Embryonic facial prominence (tissue), 1 donor: ENCODE results near the gene GOLT1A.

Experiments
- DNase-seq: peaks from one replicate; pipeline ENCODE4 v3.0.0-alpha.2; 2016; ENCODE audit errors: extremely low spot score

Gene GOLT1A

DNA sequence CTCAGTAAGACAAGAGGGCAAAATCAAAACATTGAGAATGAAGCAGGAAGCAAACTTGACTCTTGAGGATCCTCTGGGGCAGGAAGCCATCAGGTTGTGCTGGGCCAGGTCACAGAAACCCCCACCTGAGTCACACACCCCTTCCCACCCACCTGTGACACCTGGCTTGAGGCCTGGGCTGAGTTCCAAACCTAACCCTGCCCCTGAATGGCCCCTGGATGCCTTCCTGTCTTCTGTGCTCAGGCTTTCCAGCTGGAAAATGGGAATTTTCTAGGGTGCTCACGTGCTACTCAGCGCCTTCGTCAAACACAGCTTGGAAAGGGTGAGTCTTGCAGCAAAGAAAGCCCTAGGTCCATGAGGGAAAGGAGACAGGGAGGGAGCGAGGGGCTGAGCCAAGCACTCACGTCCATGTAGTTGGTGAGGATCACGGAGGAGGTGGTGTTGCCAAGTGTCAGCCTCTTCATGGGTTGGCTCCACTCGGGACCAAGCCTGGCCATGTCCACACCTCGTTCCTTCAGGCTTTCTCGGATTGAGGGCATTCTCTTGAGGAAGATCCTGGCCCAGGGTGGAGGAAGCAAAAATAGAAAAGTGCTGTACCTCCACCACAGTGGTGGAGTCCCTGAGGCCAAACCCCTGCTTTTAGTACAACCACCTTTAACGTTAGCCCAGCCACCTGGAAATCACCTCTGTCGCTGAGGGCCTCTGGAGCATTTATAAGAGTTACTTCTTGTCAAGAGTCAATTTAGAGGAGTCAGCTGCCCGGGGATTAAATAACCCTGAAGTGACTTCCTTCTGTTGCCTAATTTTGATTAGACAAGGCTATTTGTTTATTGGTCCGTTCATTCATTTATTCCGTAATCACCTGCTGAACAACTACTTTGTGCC lies 51.9 kb downstream of the GOLT1A start:
- DNase-seq: no peak

DNA sequence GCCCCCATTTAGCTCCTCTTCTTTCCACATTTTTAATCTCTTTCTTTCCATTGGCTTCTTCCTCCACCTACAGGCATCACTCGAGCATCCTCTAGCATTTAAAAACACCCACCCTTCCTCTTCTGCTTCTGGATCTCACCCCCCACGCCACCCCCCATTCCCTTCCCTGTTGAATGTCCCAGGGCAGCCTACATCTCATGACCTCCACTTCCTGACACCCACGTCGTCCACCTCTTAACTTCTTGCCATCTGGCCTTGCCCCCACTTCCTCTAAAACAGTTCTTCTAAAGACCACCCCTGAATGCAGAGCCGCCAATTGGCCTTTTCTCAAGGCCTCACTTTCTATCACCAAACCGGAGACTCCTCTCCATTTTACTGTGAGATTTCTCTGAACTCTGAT lies 55.8 kb downstream of the GOLT1A start:
- DNase-seq: no peak

DNA sequence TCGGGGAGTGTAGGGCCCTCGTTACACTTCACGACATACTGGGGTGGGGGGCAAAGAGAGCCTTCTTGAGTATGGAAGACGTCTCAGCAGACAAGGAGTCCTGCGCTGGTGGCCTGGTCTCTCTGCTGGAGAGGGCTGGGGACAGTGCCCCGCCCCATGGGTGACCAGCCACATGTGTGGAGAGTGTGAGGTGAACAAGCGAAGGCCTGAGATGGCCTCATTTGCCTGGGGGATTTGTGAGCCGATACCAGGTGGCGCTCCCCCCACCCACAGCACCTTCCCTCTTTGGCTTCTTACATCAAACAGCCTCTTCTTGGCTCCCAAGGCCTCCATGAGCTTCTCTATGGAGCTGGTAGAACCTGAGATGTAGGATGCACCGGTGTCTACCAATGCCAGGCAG lies 57.9 kb downstream of the GOLT1A start:
- DNase-seq: no peak

DNA sequence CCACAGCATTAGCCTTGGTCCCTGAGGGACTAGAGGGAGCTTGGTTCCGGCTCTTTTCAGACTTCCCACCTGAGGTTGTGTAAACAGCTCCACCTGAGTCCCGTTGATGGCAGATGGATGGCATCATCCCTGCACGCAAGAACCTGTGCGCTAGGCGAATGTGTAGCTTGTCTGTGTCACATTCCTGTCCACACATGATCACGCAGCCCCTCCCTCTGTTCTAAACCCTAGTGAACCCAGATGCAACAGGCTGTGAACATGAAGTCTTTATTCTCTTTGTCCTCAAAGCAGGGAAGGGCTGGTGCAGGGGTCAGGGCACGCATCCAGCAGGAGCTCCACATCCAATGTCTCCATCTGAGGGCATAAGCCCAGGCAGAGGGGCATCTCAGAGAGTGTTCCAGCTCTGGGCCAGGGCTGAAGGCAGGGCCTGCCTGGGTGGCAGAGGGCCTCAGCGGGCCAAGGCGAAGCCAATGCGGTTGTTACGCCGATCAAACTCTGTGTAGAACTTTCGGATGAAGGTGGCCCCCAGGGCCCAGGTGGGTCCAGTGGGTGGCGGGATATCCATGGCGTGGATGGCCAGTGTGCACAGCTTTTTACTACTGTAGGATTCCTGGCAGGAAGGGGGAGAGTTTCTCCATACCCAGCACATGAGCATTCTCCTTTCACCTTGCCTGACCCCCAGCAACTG lies 59.1 kb downstream of the GOLT1A start:
- no peak for DNase-seq

DNA sequence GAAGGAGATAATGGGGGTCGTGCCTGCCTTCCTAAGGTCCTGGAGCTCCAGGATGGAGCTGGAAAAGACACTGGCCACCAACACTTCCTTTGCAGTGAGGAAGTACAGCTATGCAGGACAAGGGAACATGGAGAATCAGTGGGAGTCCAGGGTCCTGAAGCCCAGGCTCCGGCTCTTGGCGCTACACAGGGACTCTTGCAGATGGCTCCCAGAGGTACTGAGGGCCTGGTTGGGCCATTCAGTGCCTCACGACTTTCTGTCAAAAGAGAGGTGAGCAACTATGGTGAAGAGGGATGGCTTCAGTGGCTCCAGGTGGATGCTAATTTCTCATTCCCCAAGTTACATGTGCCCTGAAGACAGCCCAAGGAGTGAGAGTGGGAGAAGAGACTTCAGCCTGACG lies 60.1 kb downstream of the GOLT1A start:
- no peak for DNase-seq

DNA sequence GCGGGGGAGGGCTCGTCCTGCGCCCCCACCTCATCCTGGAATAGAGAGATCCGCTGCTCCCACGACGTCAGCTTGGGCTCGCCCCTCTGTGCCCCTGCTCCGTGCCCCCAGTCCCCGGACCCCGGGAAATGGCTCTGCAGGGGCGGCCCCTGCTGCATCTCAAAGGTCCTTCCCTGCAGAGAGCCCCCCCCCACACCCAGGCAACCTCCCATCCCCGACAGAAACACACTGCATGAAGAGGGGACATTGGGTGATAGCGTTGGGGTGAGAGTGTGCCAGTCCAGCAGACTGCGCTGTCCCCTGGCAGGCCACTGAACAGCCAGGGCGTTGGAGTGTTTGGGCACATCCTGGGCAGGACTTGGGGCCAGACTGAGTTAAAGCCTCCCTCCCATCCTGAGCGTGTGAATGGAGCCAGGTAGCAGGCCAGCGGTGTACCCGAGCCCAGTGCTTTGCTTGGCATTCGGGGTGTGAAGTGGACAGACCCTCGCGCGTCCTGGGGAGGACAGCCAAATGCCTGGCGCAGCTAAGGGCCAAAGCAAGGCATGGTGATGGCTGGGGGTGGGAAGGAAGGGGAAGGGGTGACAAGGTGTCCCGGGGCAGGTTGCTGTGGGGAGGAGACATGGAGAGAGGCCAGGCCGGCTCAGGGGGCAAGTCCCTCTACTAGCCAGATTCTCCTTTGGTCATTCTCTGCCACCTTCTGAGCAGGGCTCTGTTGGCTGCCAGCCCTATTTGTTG lies 61.3 kb downstream of the GOLT1A start:
- DNase-seq: no peak

DNA sequence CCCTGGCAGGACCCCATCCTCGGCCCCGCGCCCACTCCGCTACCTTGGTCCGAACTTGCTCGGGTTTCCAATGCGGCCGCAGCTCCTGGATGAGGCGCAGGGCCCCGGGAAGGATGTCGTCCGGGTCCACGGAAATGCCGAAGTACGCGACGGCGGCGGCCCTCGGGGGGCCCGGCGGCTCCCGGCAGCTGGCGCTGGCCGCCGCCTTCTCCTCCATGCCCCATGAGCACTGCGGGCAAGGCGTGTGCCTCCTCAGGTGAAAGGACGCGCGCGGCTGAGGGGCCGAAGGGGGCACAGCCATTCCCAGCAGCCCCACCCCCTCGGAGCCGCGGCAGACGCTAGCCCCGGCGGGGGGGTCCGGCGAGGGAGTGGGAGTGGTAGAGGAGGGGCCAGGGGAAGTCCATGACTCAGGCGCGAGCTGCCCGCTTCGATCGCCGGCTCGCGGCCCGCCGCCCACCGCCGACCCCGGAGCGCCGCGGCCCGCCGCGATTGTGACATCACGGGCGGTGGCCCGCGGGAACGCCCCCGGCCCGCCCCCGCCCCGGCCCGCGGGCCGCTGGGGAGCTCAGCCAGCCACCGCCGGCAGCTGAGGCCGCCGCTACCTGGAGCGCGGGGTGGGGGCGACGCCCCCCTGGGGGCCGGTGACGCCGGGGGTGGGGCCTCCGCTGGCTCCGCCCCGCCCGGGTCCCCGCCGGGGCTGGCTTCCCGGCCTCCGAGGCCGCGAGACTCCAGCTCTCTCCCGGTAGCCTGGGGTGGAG lies 62.1 kb downstream of the GOLT1A start, which contains the start of gene ETNK2:
ETNK2 (minus strand) TSS at position 493 of the 758 bp plus-strand sequence; CDS start at position 301, 192 bp downstream.
- peak; percentile 34 for DNase-seq

DNA sequence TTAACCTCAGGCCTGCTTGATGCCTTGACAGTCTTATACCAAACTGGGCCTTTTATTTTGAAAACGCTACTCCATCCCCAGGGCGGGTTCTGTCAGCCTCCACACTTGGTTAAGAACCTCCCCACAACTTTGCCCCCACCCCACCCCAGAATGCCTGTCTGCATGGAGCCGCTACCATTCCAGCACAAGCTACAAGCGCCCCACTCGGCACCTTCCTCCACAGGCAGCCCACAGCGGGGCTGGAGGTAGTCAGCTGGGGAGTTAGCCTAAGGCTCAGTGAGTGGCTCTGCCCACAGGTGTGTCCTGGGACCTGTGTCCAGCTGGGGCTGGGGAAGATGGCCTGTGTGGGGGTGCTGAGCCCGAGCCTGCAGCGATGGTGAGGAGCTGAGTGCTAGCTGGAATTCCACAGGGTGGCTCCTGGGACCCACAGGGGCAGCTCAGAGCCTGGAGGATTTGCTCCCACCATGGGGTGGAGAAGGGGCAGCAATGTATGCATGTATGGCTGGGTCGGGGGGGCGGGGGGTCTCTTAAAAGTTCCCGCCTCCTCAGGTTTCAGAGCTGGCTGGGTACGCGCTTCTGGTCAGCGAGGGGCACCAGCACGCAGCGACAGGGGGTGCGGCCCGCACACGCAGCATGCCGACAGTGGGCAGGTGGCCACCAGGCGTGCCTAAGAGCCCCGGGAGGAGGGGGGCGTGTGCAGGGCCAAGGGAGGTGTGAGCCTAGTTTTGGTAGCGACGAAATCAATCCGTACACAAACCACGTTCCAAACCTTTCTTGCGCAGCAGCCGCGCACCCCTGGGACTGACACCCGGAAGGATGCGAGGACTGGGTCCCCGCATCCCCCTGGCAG lies 62.9 kb downstream of the GOLT1A start:
- DNase-seq: no peak

DNA sequence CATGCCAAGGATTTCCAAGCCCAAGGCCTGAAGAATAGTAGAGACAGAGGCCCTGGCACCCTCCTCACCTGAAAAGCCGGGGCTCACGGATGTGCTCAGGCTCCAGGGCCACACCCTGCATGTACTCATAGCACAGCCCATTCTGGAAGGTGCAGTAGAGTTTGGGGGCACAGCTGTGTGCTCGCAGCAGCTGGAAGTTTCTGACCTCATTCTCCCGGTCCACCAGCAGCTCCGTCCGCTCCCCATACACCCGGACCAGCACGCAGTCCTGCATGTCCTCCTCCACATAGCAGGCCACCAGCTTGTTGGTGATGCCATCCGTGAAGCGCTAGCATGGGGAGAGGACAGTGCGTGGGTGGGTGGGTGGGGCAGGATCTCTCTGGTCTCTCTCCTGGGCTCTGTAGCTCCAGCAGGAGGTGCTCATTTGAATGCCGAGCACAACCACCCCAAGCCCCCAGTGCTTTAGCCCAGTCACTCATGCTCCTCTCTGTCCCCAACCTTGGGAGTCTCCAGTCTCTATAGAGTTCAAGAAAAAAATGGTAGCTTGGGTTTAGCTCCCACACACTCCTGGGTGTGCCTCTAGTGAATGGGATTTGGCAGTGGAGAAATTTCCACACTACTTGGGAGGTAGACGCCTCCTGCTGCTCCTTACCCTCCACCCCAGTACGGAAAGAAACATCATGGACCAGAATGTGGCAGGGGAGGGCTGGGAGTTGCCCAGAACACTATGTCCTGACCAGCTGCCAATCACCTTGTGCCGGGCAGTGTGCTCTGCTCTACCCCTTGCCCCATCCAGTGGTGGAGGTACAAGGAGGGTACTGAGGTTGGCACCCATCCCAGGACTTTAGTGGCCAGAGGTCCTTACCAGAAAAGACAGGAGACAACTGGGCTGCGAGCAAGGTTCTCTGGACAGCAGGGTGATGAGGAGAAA lies 63.9 kb downstream of the GOLT1A start:
- no peak for DNase-seq

DNA sequence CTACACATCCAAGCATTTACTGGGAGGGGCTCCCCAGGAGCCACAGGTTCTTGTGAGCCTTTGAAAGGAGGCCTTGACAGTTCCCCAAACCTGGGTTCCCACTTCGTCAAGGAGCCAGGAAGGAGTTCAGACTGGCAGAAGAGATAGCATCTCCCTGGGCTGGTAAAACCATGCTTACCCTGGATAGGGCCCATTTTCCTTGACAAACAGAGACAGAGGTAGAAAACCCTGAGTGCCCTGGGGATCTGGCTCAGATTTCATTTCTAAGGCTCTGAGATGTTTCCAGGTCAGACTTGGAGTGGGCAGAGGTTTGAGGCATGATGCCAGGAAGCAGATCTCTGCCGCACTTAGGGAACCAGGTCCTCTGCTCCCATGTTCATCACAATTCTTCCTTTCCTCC lies 64.7 kb downstream of the GOLT1A start:
- no peak for DNase-seq
